Type B pancreatic cell (in vitro differentiated cells): ENCODE data around the gene BEST4. TPM values are rescaled to one million over a fixed set of nuclear protein-coding genes. Genes with fewer than 3 reads are reported as not detected.
A peak's percentile ranks its signal among the peaks of the same experiment; 100 is the strongest.
"Not testable (repeated sequence)": the region's sequence is repeated elsewhere in the genome, so short reads cannot be mapped to it uniquely, and the experiment has no call there.

Experiments
- DNase-seq: peaks from one replicate; pipeline ENCODE4 v3.0.0; 2021; ENCODE audit warnings: mixed read lengths; ENCODE audit not compliant: unreplicated experiment; ENCODE audit errors: extremely low spot score
- H3K27ac Mint-ChIP-seq: 2 replicates; pipeline ENCODE4 v1.8.0; 2021; ENCODE audit warnings: mild to moderate bottlenecking, mixed read lengths
- H3K27me3 Mint-ChIP-seq: 2 replicates; pipeline ENCODE4 v1.8.0; 2021; ENCODE audit warnings: mixed read lengths
- H3K36me3 Mint-ChIP-seq: 2 replicates; pipeline ENCODE4 v1.8.0; 2021; ENCODE audit warnings: mixed read lengths
- H3K4me1 Mint-ChIP-seq: one replicate; pipeline ENCODE4 v1.8.0; 2021; ENCODE audit warnings: mixed read lengths; ENCODE audit not compliant: unreplicated experiment
- H3K4me3 Mint-ChIP-seq: 2 replicates; pipeline ENCODE4 v1.8.0; 2021; ENCODE audit warnings: mild to moderate bottlenecking, mixed read lengths
- H3K9me3 Mint-ChIP-seq: 2 replicates; pipeline ENCODE4 v1.8.0; 2021; ENCODE audit warnings: mixed read lengths
- total RNA-seq: library from RNA; stranded (reverse); gene quantifications from 2 replicates; pipeline ENCODE4 v1.2.1, GENCODE V29; 2021; ENCODE audit warnings: low replicate concordance
- TF ChIP-seq, protein P1 (sequence below): fragments of 200-600 bp; sonication (generic); conservative IDR thresholded peaks from 2 replicates; pipeline ENCODE4 v1.5.0; 2021; ENCODE audit warnings: antibody characterized with exemption, mild to moderate bottlenecking

The BEST4 gene
- total RNA-seq, 1 donor from 2014 or later: 0.99 TPM

DNA sequence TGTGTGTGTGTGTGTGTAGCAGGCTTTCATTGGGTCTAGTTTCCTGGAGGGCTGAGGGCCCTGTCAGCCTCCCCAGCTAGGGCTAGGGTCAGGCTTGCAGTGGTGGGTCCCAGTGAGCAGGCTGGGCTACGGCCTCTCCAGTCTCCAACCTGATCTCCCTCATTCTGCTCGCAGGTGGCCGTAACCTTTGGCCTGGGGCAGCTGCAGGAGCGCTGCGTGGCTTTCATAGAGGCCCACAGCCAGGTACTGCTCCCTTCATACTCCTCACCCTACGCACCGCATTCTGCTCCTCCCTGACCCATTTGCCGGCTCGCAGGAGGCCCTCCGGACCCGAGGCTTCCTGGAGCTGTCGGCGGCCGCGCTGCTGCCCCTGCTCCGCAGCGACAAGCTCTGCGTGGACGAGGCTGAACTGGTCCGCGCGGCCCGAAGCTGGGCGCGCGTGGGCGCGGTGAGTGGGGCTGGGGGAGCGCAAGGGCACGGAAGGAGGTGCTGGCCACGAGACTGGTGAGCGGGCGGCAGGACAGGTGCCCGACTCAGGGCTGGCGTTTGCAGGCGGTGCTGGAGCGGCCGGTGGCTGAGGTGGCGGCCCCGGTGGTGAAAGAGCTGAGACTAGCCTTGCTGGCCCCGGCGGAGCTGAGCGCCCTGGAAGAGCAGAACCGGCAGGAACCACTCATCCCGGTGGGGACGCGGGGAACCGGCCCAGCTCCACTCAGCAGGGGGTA, 25.0 kb upstream of the BEST4 start:
- peak overlapping the region; percentile 81 for H3K4me3 Mint-ChIP-seq
- H3K27ac Mint-ChIP-seq: no peak overlapping the region
- no peaks in the 10 kb centered on the region for H3K27me3 Mint-ChIP-seq
- H3K9me3 Mint-ChIP-seq: peaks cover 5% of the 10 kb centered on the region
- no peak for DNase-seq
- peaks cover 7% of the 10 kb centered on the region for H3K36me3 Mint-ChIP-seq
- TF ChIP-seq, protein P1, sequence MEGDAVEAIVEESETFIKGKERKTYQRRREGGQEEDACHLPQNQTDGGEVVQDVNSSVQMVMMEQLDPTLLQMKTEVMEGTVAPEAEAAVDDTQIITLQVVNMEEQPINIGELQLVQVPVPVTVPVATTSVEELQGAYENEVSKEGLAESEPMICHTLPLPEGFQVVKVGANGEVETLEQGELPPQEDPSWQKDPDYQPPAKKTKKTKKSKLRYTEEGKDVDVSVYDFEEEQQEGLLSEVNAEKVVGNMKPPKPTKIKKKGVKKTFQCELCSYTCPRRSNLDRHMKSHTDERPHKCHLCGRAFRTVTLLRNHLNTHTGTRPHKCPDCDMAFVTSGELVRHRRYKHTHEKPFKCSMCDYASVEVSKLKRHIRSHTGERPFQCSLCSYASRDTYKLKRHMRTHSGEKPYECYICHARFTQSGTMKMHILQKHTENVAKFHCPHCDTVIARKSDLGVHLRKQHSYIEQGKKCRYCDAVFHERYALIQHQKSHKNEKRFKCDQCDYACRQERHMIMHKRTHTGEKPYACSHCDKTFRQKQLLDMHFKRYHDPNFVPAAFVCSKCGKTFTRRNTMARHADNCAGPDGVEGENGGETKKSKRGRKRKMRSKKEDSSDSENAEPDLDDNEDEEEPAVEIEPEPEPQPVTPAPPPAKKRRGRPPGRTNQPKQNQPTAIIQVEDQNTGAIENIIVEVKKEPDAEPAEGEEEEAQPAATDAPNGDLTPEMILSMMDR: no peak
- H3K4me1 Mint-ChIP-seq: peaks cover 39% of the 10 kb centered on the region

DNA sequence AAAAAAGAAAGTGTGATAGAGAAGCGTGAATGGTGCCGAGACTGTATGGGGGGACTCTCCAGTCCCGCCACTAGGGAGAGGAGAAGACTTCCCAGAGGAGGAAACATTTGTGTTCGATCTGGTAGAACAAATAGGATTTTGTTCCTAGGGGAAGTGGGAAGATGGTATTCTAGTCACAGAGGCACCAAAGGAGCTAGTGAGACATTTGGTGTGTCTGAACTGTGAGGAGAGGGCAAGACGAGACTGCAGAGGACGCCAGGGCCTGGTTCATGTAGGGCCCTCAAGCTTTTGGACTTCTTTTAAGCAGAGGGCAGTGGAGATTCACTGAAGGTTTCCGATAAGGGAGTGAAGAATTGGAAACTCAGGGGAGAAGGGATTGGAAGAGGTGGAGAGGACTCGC, 23.3 kb upstream of the BEST4 start:
- TF ChIP-seq, protein P1: no peak
- Mint-ChIP-seq H3K27me3 (no peaks in the 10 kb centered on the region), H3K36me3 (peaks cover 12% of the 10 kb centered on the region), H3K4me1 (peaks cover 49% of the 10 kb centered on the region), H3K27ac (peak overlapping the region; percentile 79), H3K4me3 (peak overlapping the region; percentile 38), H3K9me3 (peaks cover 5% of the 10 kb centered on the region)
- no peak for DNase-seq

DNA sequence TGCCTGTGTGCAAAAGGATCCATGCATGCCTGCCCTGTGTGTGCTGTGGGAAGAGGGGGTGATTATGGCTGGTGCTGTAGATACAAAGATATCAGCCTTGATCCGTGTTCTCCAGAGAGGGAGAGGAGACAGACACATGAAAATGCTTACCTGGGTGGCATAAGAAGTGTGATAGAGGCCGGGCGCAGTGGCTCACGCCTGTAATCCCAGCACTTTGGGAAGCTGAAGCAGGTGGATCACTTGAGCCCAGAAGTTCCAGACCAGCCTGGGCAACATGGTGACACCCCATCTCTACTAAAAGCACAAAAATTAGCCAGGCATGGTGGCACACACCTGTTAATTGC, 22.8 kb upstream of the BEST4 start:
- Mint-ChIP-seq H3K27ac (peak overlapping the region; percentile 79), H3K4me3 (peak overlapping the region; percentile 54), H3K4me1 (peaks cover 49% of the 10 kb centered on the region), H3K36me3 (peaks cover 12% of the 10 kb centered on the region)
- not testable (repeated sequence) for H3K9me3 Mint-ChIP-seq, DNase-seq, H3K27me3 Mint-ChIP-seq

DNA sequence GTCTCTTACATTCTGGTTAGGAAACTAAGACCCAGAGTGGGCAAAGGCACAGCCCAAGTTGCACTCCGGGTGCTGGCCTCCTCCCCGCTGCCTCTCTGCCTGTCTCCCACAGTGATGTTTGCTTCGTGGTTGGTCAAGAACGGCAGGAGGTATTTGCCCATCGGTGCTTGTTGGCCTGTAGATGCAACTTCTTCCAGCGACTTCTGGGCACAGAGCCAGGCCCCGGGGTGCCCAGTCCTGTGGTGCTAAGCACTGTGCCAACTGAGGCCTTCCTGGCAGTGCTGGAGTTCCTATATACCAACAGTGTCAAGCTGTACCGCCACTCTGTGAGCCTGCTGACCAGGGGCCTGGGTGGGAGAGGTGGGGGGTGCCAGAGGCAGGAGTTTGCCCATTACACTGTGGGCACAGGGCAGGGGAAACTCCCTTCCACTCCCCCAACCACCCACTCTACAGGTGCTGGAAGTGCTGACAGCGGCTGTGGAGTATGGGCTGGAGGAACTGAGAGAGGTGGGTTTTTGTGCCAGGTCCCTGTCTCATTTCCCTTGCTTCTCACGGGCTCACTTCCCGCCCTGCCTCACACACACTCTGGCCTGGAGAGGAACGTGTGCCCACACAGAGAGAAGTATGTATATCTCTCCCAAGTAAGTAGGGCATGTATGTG, 22.3 kb upstream of the BEST4 start:
- TF ChIP-seq, protein P1: no peak
- H3K4me1 Mint-ChIP-seq: peaks cover 46% of the 10 kb centered on the region
- H3K9me3 Mint-ChIP-seq: peaks cover 5% of the 10 kb centered on the region
- DNase-seq: no peak
- H3K36me3 Mint-ChIP-seq: peaks cover 12% of the 10 kb centered on the region
- peak overlapping the region; percentile 79 for H3K27ac Mint-ChIP-seq
- no peaks in the 10 kb centered on the region for H3K27me3 Mint-ChIP-seq
- H3K4me3 Mint-ChIP-seq: peak overlapping the region; percentile 75

DNA sequence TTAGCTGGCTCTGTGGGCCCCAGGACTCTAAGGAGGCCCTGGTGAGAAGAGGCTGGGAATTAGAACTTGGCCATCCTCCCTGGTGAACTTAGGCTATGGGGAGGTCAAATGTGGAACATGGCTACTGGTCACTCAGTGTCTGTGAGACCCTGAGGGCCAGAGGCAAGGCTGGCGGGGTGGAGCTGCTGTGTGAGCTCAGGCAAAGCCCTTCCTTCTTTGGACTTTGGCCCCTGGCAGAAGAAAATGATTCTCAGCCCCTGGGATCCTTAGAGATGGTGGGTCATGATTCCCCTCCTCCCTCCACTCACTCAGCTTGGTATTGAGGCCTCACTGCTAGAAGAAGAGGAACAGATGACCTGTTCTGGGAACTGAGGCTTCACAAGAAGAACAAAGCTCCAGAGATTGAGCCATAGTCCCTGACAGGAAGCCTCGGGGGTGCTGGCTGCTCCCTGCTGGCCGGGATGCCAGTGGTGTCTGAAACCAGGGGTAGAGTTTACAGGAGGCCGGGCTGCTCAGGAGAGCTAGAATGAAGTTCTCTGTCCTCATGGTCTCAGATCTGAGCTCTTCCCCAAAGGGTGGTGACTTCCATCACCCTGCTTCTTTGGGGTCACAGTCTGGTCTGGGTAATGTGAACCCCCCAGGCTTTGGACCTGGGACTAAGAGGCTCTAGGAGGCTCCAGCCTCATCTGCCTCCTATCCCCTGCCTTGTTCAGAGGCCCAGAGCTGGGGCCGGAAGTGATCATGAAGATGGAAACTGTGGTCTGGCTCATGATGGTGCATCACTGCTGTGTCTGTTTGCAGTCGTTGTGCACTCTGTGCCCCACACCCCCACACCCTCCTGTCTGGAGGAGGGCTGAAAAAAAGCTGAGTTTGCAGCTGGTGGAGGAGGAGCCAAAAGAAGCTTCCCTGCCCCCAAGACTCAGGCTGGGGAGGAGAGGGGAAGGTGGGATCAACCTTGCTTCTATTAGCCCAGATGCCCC, 21.3 kb upstream of the BEST4 start:
- peaks cover 39% of the 10 kb centered on the region for H3K4me1 Mint-ChIP-seq

More for the DNA sequence above, 21.3 kb upstream of the BEST4 start:
- H3K36me3 Mint-ChIP-seq: peaks cover 8% of the 10 kb centered on the region
- no peaks in the 10 kb centered on the region for H3K27me3 Mint-ChIP-seq
- TF ChIP-seq, protein P1: no peak
- DNase-seq: no peak
- H3K4me3 Mint-ChIP-seq: peak overlapping the region; percentile 75
- peak overlapping the region; percentile 100 for H3K27ac Mint-ChIP-seq
- H3K9me3 Mint-ChIP-seq: no peaks in the 10 kb centered on the region
